ENCODE data around the gene ZNF622.
"Not testable (repeated sequence)": the region's sequence is repeated elsewhere in the genome, so short reads cannot be mapped to it uniquely, and the experiment has no call there.

The ZNF622 gene

DNA sequence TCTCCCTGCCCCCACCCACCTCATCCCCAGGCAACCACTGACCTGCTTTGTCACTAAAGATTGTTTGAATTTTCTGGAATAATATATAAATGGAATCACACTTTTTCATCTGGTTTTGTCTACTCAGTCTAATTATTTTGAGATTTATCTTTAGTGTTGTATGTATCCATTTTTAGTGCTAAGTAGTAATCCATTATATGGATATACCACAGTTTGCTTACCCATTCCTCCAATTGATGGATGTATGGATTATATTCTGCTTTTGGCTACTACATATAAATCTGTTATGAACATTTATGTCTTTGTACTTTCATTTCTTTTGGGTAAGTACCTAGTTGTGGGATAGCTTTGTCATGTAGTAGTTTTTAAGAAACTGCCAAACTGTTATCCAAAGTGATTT, 14.5 kb upstream of the ZNF622 start:
- no peak for DNase-seq

DNA sequence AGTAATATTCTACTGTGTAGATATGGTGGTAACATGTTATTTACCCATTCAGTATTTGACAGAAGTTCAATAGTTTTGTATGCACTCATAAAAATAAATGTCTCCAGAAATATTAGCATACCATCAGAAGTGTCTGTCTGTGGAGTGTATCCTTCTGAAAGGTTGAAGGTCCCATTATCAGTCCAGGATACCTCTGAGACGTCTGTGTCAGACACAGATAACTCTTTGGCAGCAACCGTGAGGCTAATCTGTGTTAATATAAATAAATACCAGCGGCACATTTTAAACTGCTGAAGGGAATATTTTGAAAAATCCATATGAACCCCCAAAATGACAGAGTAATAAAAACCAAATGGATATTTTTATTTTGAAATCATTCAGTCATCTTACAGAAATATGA, 11.9 kb upstream of the ZNF622 start:
- DNase-seq: no peak

DNA sequence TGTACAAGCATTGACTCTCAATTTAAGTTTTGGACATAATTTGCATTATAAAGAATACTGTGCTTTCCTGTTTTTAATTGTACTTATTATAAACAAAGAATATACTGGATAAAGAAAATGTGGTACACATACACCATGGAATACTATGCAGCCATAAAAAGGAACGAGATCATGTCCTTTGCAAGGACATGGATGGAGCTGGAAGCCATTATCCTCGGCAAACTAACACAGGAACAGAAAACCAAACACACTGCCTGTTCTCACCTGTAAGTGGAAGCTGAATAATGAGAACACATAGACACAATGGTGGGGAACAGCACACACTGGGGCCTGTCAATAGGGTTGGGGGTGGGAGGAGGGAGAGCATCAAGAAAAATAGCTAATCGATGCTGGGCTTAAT, 10.8 kb upstream of the ZNF622 start:
- not testable (repeated sequence) for DNase-seq

DNA sequence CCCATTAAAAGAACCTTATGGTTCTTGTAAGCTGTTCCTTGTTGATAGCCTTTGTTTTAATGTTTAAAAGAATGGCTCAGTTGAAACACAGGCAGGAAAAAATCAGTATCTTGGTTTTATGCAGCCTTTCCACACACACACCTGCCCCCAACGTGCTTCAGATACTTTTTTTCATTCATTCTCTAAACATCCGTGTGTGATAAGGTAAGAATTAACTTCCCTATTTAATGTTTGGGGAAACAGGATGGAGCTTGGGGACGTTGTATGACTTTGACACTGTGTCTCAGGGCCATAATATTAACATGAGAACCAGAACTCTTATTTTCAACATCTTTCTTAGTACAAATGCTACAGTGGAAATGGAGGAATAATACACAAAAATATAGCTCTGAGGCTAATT, 5.8 kb upstream of the ZNF622 start:
- no peak for DNase-seq

DNA sequence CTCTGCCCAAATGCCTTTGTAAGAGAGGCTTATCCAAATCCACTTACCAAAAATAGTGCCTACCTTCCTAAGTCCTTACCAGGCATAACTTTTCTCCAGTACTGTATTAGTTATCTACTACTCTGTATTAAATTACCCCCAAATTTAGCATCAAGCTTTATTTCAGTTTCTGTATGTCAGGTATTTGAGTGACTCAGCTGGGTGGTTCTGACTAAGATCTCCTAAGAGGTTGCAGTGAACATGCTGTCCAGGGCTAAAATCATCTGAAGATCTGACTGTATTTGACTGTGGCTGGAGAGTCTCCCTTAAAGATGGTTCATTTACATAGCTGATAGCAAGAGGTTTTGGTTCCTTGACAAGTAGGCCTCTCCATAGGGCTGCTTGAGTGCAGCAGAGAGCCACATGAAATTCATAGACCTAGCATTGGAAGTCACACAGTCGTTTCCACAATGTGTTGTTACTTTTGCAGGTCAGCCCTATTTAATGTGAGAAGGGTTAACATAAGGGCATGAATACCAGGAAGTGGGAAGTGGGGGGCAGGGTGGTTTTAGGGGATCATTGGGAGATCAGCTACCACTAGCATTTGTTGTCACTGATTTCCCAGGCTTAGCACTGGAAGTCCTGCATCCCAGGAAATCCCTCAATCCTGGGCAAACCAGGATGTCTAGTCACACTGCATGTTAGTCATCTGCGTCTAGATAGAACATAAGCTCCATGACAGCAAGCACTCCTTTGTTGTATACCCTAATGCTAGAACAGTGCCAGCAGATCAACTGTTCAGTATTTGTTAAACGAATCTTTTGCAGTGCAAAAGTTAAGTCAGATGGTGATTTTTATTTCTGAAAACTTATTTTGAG, 2.0 kb upstream of the ZNF622 start:
- no peak for DNase-seq

DNA sequence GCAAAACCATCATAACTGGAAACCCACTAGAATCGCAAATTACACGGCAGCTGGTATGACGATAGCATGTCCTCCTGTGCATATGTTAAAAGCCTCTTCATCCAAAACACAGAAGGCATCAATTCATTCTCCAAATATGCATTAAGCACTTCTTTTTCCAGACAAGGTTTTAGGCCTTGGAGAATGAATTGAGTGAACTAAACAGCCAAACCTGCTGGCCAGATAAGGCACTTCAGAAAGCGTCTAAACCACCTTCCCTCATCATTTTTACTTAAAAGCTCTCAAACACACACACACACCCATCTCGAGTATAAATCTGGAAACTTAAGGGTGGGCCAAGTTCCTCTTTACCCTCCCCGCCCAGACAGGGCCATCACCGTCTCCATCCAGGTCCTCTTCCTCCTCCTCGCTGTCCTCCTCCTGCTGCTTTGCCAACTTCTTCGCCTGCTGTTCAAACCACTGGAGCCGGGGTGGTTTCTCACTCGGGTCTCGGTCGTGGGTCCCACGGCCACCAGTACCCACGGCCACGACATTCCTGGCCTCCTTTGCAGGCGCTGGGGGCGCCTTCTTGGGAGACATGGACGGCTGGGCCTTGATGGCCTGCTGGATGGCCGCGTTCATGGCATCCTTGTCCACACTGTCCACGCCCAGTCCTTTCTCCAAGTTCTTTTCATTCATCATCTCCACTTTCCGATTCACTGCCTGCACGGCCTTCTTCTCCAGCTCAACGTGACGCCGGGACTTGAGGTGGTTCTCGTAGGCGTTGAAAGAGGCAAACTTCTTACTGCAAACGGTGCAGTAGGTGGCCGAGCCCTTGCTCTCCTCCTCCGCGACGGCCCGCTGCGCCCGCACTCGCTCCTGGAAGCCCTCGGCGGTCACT, 696 bp downstream of the ZNF622 start:
- no peak for DNase-seq

DNA sequence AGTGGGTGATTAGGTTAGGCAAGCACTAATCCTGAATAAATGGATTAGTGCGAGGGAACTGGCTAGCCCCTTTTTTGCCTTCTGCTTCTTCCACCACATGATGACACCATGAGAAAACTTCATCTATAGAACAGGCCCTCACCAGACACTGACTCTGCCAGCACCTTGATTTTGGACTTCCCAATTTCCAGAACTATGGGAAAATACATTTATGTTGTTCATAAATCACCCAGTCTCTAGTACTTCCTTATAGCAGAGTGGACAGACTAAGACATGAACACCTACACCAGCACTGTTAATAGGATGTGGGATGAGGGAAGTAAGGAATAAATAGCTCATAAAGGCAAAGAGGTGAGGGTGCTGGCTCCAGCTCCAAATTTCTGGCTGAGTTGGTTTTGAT, 1.4 kb downstream of the ZNF622 start:
- no peak for DNase-seq

DNA sequence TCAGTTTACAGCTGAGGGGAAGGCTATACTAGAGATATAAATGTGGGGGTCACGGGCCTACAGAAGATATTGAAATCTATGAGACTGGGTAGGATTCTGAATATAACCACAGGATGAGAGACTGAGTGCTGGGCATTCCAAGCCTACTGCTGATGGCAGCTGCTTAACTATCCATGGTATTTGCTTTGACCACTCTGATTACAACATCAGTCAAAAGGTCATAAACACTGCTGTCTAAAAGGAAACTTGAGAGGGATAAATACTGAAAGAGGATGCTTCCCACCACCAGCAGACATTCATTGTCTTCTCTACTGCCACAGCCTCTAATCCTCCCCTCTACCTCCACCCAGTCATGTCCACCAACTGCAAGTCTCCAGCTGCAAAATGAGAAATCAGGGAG, 3.8 kb downstream of the ZNF622 start:
- no peak for DNase-seq

DNA sequence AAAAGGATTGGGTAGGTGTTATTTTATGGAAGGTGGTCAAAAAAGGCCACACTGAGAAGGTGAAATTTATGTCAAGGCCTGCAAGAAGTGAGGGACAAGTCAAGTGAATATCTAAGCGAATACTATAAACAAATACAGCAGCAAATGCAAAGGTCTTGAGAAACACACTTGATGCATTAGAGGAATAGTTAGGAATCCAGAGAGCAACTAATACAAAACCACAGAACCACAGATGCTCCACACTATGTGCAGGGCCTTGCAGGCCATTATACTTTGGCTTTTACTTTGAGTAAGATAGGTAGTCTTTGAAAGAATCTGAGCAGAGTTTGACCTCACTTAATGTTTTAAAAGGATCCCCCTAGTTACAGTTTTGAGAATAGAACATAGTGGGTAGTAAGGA, 4.6 kb downstream of the ZNF622 start:
- DNase-seq: no peak

DNA sequence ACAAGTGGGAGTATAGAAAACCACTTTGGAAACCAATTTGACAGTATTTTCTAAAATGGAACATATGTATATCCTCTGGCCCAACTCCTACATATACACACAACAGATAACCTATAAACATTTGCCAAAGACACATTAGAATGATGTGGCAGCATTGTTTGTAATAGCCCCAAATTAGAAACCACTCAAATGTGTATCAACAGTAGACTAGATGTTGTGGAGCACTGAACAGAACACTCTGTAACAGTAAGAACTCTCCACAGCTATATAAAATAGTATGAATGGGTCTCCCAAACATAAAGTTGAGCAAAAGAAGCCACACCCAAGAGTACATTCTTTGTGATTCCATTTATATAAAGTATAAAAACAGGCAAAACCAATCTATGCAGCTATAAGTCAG, 6.1 kb downstream of the ZNF622 start:
- DNase-seq: no peak

DNA sequence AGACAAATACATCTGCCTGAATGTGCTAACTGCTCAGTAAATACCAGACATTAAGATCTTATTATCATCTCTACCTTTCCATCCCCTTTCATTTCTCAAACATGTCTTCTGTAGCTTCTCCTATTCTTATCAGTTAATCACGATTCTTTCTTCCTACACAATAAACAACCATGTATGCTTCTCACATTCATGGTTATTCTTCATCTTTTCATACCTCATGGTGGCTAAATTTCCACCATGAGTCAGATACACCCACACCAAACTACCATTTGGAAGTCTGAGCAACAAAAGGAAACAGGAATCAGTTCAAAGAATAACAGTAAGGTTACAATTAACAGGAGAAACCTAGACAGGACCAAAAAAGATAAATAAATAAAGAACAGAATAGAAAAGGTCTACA, 7.7 kb downstream of the ZNF622 start:
- no peak for DNase-seq

DNA sequence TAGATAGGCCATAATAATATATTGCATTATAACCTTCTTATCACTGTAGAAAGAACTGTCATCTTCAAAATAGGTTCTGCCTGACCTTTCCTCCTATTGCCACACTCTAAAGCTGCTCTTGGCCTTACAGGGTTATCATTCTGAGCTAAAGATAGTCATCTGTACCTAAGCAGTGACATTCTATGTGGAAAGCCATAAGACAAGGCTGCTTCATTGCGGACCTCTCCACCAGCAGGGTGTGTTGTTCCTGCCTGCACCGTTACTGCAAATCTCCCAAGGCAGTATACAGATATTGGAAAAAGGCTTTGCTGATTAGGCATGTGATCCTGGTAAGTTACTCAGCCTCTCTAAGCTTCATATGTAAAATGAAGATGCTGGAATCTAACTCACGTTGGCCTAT, 8.1 kb downstream of the ZNF622 start:
- DNase-seq: no peak

DNA sequence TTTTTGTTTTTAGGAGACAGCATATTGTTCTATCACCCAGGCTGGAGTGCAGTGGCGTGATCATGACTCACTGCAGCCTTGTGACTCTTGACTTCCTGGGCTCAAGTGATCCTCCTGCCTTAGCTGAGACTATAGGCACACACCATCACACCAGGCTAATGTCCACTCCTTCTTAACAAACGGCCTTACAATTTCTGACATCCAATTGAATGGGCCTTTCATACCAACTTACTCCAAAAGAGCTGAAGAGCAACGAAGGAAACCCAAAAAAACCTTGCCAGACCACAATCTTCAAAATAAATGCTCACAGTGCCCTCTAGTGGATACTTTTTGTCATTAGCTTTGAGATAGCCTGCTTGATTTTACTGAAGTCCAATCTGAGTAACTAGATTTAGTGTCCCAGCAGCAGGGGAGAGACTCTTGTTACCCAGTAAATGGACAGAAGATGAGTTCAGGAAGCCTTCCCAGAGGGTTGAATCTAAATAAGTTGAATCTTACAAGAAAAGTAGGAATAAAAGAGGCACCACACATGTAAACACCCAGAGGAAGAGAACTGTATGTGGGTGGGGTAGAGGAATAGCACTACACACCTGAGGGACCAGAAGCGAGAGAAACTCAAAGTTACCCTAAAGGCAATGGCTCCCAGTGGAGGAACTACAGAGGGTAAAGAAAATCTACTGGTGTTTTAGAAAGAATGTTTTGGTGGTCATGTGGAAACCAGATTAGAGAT, 9.3 kb downstream of the ZNF622 start:
- DNase-seq: peak; percentile 67

DNA sequence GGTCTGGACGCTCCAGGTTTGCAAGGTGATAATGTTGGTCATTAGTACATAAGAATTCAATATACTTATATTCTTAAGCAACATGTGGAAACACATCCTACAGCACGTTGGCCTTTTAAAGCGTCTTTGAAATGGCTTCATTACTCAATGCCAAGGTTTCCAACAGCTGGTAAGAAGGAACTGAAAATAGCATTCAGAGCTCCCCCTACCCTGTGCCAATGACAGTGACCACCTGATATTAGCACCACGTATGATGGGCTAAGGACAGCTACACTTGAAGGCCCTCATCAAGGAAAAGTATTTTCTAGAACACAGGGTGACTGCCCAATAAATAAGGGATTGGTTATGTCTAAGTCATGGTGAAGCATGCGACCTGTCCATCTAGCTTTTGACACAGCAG, 9.9 kb downstream of the ZNF622 start:
- no peak for DNase-seq

DNA sequence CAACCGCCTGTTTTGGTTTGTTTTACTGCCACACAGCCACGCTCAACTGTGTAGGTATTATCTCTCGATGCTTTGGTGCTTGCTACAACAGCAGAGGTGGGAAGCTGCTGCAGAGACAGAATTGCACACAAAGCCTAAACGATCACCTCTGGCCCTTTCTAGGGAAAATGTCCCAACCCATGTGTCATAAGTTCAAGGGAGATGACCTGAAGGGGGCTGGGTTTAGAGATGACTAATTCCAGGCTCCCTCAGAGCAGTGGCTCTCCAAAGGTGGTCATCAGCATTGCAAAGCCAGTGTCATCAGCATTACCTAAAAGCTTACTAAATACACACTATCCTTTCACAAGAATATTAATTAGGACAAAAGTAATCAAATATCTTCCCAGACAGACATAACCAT, 10.9 kb downstream of the ZNF622 start:
- no peak for DNase-seq

DNA sequence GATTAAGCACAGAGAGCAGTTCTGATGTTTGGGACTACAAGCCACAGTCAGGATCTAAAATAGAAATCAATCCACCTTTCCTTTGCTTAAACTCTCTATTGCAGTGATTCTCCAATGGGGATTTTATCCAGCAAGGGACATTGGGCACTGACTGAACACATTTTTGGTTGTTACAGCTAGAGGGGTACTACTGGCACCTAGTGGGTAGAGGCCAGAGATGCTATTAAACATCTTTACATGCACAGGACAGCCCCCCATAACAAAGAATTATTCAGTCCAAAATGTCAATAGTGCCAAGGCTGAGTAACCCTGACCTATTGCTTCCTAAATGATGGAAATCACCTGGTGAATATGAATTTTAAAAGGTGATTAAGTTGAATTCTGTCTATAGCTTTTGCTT, 12.0 kb downstream of the ZNF622 start:
- no peak for DNase-seq

DNA sequence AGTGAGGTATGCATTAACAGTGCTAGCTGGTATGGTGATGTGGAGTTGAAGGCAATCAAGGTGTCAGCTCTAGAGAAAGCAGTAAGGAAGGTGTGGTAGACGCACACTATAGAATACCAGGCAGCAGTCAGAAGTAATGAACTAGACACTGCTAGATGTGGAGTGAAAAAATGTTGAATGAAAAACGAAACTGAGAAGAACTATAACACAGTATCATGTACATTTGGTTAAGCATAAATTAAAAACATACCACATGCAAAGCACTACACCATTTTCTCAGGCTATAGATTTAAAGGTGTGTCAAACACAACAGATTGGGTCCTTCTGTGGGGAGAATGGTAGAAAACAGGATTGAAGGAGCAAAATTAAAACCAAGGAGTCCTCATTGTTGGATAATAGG, 15.4 kb downstream of the ZNF622 start:
- no peak for DNase-seq

DNA sequence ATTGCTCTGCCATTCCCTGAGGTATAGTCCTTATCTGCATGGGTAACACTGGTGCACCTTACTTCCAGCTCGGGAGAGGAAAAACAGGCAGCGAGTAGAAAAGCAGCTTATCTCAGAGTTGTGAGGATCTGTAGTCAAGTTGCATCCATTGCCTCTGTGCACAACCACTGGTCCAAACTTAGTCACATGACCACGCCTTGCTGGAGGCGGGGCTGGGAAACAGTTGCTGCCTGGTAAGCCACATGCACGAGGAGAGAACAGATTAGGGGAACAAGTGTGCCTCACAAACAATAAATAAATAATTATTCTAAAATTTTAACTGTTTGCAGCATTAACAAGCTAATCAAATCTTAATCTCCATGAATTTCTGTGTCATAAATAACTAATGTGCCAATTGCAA, 18.6 kb downstream of the ZNF622 start:
- no peak for DNase-seq

DNA sequence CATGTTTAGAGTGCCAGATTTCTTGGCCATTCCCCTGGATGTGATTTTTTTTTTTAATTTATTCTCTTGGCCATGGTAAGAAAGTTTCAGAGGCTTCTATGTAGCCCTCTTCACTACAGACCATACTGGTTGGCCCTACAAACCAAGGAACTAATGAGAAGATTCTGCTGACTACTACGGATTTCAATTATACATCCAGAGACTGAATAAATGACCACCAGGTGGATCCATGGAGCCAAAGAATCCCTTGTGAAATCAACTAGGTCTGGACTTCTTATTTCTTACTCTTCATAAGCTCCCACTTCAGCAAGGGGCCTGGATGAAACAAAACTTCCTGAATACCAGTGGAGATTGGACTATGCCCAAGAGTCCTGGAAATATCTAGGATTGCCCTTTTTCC, 27.6 kb downstream of the ZNF622 start:
- DNase-seq: no peak

DNA sequence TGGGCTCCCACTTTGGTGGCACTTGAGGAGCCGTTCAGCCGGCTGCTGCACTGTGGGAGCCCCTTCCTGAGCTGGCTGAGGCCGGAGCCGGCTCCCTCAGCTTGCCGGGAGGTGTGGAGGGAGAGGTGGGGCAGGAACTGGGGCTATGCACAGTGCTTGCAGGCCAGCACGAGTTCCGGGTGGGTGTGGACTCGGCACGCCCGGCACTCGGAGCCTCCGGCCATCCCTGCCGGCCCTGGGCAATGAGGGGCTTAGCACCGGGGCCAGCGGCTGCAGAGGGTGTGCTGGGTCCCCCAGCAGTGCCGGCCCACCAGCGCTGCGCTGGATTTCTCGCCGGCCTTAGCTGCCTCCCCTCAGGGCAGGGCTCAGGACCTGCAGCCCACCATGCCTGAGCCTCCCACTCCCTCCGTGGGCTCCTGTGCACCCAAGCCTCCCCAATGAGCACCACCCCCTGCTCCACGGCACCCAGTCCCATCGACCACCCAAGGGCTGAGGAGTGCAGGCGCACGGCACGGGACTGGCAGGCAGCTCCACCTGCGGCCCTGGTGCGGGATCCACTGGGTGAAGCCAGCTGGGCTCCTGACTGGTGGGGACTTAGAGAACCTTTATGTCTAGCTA, 29.4 kb downstream of the ZNF622 start:
- not testable (repeated sequence) for DNase-seq

DNA sequence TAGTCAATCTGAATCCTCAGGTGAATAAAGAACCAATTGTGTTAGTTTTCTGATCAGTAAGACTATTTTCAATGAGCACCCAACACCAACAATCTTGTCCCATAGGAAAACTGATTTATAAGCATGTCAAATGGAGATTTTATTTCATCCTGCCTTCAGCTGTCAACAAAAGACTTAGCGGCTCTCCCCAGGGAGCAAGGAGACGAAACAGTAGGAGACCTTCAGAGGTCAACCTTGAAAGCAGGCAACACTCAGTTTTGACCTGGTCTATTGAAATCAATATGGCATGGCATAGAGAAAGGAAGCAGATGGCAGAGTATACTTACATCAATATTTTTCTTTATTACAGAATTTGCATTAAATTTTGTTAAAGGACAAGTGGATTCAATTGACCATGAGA, 34.1 kb downstream of the ZNF622 start:
- DNase-seq: no peak

DNA sequence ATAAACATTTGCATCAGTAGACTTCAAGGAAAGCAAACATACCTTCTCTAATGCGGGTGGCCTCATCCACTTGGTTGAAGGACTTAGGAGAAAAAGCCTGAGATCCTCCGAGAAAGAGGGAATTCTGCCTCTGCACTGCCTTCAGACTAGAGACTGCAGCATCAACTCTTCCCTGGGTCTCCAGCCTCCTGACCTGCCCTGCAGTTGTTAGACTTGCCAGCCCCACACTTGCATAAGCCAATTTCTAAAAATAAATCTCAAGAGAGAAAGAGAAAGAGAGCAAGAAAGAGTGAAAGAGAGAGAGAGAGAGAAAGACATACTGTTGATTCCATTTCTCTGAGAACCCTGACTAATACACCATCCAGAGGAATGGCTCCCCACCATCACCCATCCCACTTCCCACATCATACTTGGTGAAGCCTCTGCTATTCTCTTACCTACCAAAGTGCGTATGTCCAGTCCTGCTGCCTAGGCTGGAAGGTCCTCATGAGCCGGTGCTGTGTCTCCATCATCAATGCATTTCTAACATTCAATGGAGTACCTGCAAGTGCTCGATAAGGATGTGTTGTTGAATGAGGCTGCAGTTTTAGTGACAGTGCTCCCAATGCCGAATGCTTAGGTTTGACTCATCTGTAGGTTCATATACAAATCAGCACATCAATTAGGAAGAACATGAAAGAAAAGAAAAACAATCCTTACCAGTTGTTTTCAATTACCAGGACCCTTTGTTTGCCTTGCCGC, 35.1 kb downstream of the ZNF622 start:
- no peak for DNase-seq
